Endothelial cell of umbilical vein (primary cell): ENCODE data around the gene CCSER2. TPM values are rescaled to one million over a fixed set of nuclear protein-coding genes. Genes with fewer than 3 reads are reported as not detected.

Source experiments
- BruUV-seq: library from RNA; stranded (reverse); fragments of 400-500 nt; replicated peaks from 2 replicates; lab custom pipeline; 2021; lab: Mats Ljungman, UMichigan
- CTCF ChIA-PET: fragments of 300-600, 350-600 bp; sonication (Branson Sonifier 250); formaldehyde crosslinking; loops from one replicate; lab custom pipeline; 2021; ENCODE audit warnings: antibody characterized with exemption, inconsistent platforms; lab: Charles Lee
- POLR2A ChIA-PET: fragments of 300-600, 350-600 bp; sonication (Branson Sonifier 250); formaldehyde crosslinking; loops from one replicate; lab custom pipeline; 2021; ENCODE audit warnings: antibody characterized with exemption, inconsistent platforms; lab: Charles Lee
- DNase-seq: peaks from one replicate; pipeline ENCODE4 v3.0.0-alpha.2; 2011; ENCODE audit warnings: low read depth, low spot score
- FAIRE-seq: peaks from 2 replicates; lab custom pipeline; 2011; peaks lifted over from hg19 to GRCh38; lab: Jason Lieb, UNC
- H2AFZ ChIP-seq: 2 replicates; pipeline ENCODE4 v1.6.0; 2012; ENCODE audit warnings: low read depth, low read length, control low read depth, inconsistent platforms
- H3K27ac ChIP-seq: 2 replicates; pipeline ENCODE4 v1.5.1; 2011; ENCODE audit warnings: low read depth, mild to moderate bottlenecking, control low read depth, low read length, moderate library complexity; ENCODE audit not compliant: insufficient read depth
- H3K27me3 ChIP-seq, 2 experiments: 2 replicates each; pipeline versions ENCODE4 v1.6.0 to v1.6.1; 2011; ENCODE audit warnings: low read length in 2 of 2, mixed read lengths in 1 of 2; ENCODE audit not compliant: control insufficient read depth in 2 of 2, insufficient read depth in 2 of 2
- H3K36me3 ChIP-seq, 2 experiments: 2 replicates in 1 of 2; 3 replicates in 1 of 2; pipeline ENCODE4 v1.5.1; 2011; ENCODE audit warnings: low read length in 2 of 2, mild to moderate bottlenecking in 1 of 2, moderate library complexity in 1 of 2; ENCODE audit not compliant: control insufficient read depth in 2 of 2, insufficient read depth in 2 of 2; ENCODE audit errors: extremely low read depth in 1 of 2
- H3K4me1 ChIP-seq: 3 replicates; pipeline ENCODE4 v1.5.1; 2011; ENCODE audit warnings: mild to moderate bottlenecking, low read length; ENCODE audit not compliant: control insufficient read depth, insufficient read depth; ENCODE audit errors: extremely low read depth
- H3K4me2 ChIP-seq: 2 replicates; pipeline ENCODE4 v1.6.1; 2011; ENCODE audit warnings: low read length, control low read depth, mixed read lengths; ENCODE audit not compliant: insufficient read depth
- H3K4me3 ChIP-seq, 3 experiments: fragments of 200-600 bp in 1 of 3; sonication (generic), shearing (Covaris generic) in 1 of 3; replicated peaks in 1 of 3; 2 replicates each; pipeline ENCODE4 v1.5.1; 2011 to 2016; ENCODE audit warnings: control low read depth in 3 of 3, low read length in 3 of 3, mild to moderate bottlenecking in 2 of 3, inconsistent platforms in 1 of 3, low read depth in 1 of 3, moderate library complexity in 1 of 3; ENCODE audit not compliant: insufficient read depth in 1 of 3
- H3K79me2 ChIP-seq: 2 replicates; pipeline ENCODE4 v1.6.0; 2012; ENCODE audit warnings: low read length, inconsistent platforms; ENCODE audit not compliant: control insufficient read depth, insufficient read depth
- H3K9ac ChIP-seq: replicated peaks from 2 replicates; pipeline ENCODE3; 2011; ENCODE audit warnings: low read length, control low read depth; ENCODE audit not compliant: insufficient read depth; ENCODE audit errors: extremely low read depth
- H3K9me1 ChIP-seq: replicated peaks from 3 replicates; pipeline ENCODE4 v1.6.0; 2011; ENCODE audit warnings: mild to moderate bottlenecking, low read length; ENCODE audit not compliant: control insufficient read depth, insufficient read depth; ENCODE audit errors: extremely low read depth
- H3K9me3 ChIP-seq: replicated peaks from 2 replicates; pipeline ENCODE4 v1.5.1; 2012; ENCODE audit warnings: low read length, inconsistent platforms; ENCODE audit not compliant: control insufficient read depth, insufficient read depth
- H4K20me1 ChIP-seq: replicated peaks from 2 replicates; pipeline ENCODE3; 2011; ENCODE audit warnings: mild to moderate bottlenecking, low read length; ENCODE audit not compliant: control insufficient read depth, insufficient read depth; ENCODE audit errors: extremely low read depth
- CTCF ChIP-seq, 2 donors: IDR thresholded peaks; 1 replicate in 1 of 2; 2 replicates in 1 of 2; pipeline ENCODE4 v1.5.1; 2011; ENCODE audit warnings: low read length in 2 of 2, mild to moderate bottlenecking in 2 of 2, moderate library complexity in 2 of 2, control low read depth in 1 of 2, inconsistent platforms in 1 of 2, low read depth in 1 of 2; ENCODE audit not compliant: insufficient read depth in 1 of 2; ENCODE audit errors: extremely low read depth in 1 of 2
- EZH2 ChIP-seq: IDR thresholded peaks from 2 replicates; pipeline ENCODE4 v1.6.1; 2012; ENCODE audit warnings: borderline replicate concordance, low read depth, mild to moderate bottlenecking, moderate library complexity, low read length, inconsistent platforms; ENCODE audit not compliant: severe bottlenecking
- FOS ChIP-seq: IDR thresholded peaks from 2 replicates; pipeline ENCODE4 v1.6.1; 2011; ENCODE audit warnings: mild to moderate bottlenecking, low read length, moderate library complexity, borderline replicate concordance; ENCODE audit not compliant: insufficient read depth
- GATA2 ChIP-seq: IDR thresholded peaks from 2 replicates; pipeline ENCODE4 v1.7.0; 2011; ENCODE audit warnings: low read depth, mild to moderate bottlenecking, moderate library complexity, mixed read lengths, low read length; ENCODE audit not compliant: insufficient read length, insufficient read depth
- JUN ChIP-seq: IDR thresholded peaks from 2 replicates; pipeline ENCODE4 v1.6.1; 2011; ENCODE audit warnings: borderline replicate concordance, low read depth; ENCODE audit not compliant: insufficient read length, insufficient read depth
- MAX ChIP-seq: IDR thresholded peaks from 2 replicates; pipeline ENCODE4 v1.6.1; 2011; ENCODE audit not compliant: insufficient read depth, insufficient read length
- MYC ChIP-seq: IDR thresholded peaks from one replicate; pipeline ENCODE4 v1.6.1; 2011; ENCODE audit warnings: mild to moderate bottlenecking, low read depth, low read length
- POLR2A ChIP-seq: IDR thresholded peaks from 2 replicates; pipeline ENCODE4 v1.6.1; 2012; ENCODE audit warnings: low read depth, mild to moderate bottlenecking, control low read depth, low read length
- POLR2AphosphoS5 ChIP-seq: IDR thresholded peaks from 2 replicates; pipeline ENCODE4 v1.6.1; 2012; ENCODE audit warnings: low read depth, mild to moderate bottlenecking, control low read depth, low read length, moderate library complexity; ENCODE audit not compliant: insufficient read depth
- dilution Hi-C: fragments of 300-500 bp; cut with MboI; formaldehyde crosslinking; loops from one replicate; pipeline ENCODE4 v1.15.0; 2019; ENCODE audit warnings: low sequenced_read_pairs; ENCODE audit not compliant: extremely low pct_ligation_motif_present
- intact Hi-C: fragments of 100-400 bp; cut with micrococcal nuclease; formaldehyde crosslinking; loops from one replicate; pipeline ENCODE4 v1.10.0; 2022
- polyA plus RNA-seq, 4 experiments: library from polyadenylated mRNA; depleted of rRNA in 3 of 4; stranded (reverse) in 3 of 4; unstranded in 1 of 4; fragments of >200 nt; gene quantifications; 2 replicates each; pipeline versions ENCODE4 v1.2.1 to v1.2.3, GENCODE V29; 2011 to 2012; ENCODE audit warnings: missing spikeins in 1 of 4
- total RNA-seq: library from RNA; stranded (reverse); gene quantifications from 2 replicates; pipeline ENCODE4 v1.2.3, GENCODE V29; 2021

CCSER2 gene
- total and polyA plus RNA-seq, 2 donors (not counting 3 experiments of a cell fraction or from before 2014, with no cell fraction given) = 14.5 to 49.3 TPM

GRCh38 chr10:84499846-84500245 is 171.5 kb downstream of the CCSER2 start:
- ChIA-PET CTCF (no interaction called here), POLR2A (no interaction called here)
- H3K9ac ChIP-seq = no peak overlapping the region
- BruUV-seq = no TSS peak
- no peaks in the 10 kb centered on the region for H3K9me3 ChIP-seq
- no peak overlapping the region for H3K27ac ChIP-seq
- TF ChIP-seq POLR2A = no peak
- no peak for TF ChIP-seq CTCF (IDR thresholded peaks at IDR 0.05; ENCODE audit: extremely low read depth in 1 of 2, insufficient read depth in 1 of 2, low read depth in 1 of 2, low read length in 2 of 2)
- no peak for TF ChIP-seq EZH2
- TF ChIP-seq MYC = no peak
- no peak for TF ChIP-seq FOS
- no peak for TF ChIP-seq JUN
- no peak for TF ChIP-seq MAX
- TF ChIP-seq POLR2AphosphoS5 = no peak
- TF ChIP-seq GATA2 = no peak
- H2AFZ ChIP-seq = no peak overlapping the region
- no peaks in the 10 kb centered on the region for H3K9me1 ChIP-seq
- H3K27me3 ChIP-seq = no peaks in the 10 kb centered on the region
- H3K79me2 ChIP-seq = peaks cover 5% of the 10 kb centered on the region
- no peaks in the 10 kb centered on the region for H3K36me3 ChIP-seq
- peaks cover 13% of the 10 kb centered on the region for H3K4me1 ChIP-seq
- DNase-seq (peak; percentile 50), FAIRE-seq (no peak)
- dilution Hi-C loops = no loop called here
- H3K4me2 ChIP-seq = no peak overlapping the region
- no peaks in the 10 kb centered on the region for H4K20me1 ChIP-seq
- H3K4me3 ChIP-seq = no peak overlapping the region
- intact Hi-C loops = no loop called here
